HT1080 (cell line): Measurements from ENCODE around the gene TMEM164. TPM values are rescaled to one million over a fixed set of nuclear protein-coding genes. Genes with fewer than 3 reads are reported as not detected.
"Not testable (repeated sequence)": the region's sequence is repeated elsewhere in the genome, so short reads cannot be mapped to it uniquely, and the experiment has no call there.

ENCODE experiments used
- DNase-seq: peaks from one replicate; pipeline ENCODE4 v3.0.0-alpha.2; 2015; ENCODE audit warnings: low read depth
- polyA plus RNA-seq, 2 experiments: library from polyadenylated mRNA; depleted of rRNA; stranded (reverse); fragments of >200 nt; gene quantifications; 2 replicates each; pipeline ENCODE4 v1.2.3, GENCODE V29; 2015
- total RNA-seq: library from RNA; depleted of rRNA; stranded (reverse); fragments of >200 nt; shearing (Covaris generic); gene quantifications from 2 replicates; pipeline ENCODE4 v1.2.3, GENCODE V29; 2014; rRNA removed

Gene TMEM164
- 18.8 and 26.7 TPM in 2 replicates for total RNA-seq
- 17.6 and 20.2 TPM in 2 replicates for polyA plus RNA-seq (2015; cell fraction: cytosol; rRNA removed)
- polyA plus RNA-seq (2015; cell fraction: nucleus; rRNA removed) = 20.5 and 22.6 TPM in 2 replicates

- DNase-seq = peak; percentile 78
Observed at GRCh38 chrX:110002300-110003166, at the start of gene TMEM164. TMEM164 (plus strand) TSS chrX:110003114; CDS start chrX:110003775, 661 bp downstream.

DNA sequence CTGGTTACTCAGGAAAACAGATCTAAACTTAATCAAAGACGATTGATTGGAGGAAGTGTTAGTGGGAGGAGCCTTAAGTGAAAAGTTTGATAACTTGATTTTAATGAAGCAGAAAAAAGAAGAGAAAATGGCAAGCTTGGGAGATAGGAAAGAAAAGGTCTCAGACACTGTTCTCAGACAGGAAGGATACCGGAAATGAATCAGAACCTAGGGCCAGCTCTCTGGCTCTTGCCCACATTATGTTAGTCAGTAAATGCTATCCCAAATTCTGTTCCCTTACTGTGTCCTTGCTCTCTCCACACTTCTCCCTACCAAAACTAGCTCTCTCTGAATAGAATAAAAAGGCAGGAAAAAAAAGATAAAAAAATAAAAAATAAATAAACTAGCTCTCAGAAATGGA lies 48.6 kb upstream of the TMEM164 start:
- DNase-seq = peak; percentile 70

GRCh38 chrX:109954955-109955354 lies 48.0 kb upstream of the TMEM164 start:
- no peak for DNase-seq

DNA sequence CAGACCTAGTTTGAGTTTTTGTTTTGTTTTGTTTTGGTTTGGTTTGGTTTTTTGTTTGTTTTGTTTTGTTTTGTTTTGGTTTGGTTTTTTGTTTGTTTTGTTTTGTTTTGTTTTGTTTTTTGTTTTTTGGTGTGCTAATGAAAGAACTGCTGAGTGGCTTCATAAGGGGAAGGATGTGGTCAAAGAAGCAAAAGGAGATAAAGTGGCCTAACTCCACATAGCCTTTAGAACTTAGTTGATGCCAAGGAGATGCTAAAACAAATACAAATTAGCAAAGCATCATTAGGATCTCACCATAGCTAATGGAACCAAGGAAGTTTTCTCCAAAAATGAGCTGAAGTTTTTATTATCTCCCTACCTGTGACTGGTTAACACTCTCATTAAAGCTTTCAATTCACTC lies 44.6 kb upstream of the TMEM164 start:
- no peak for DNase-seq

GRCh38 chrX:109959356-109959871 lies 43.5 kb upstream of the TMEM164 start:
- DNase-seq = peak; percentile 56

- DNase-seq = no peak
Observed at GRCh38 chrX:109964390-109964789, 38.5 kb upstream of the TMEM164 start.

- DNase-seq = peak; percentile 14
Observed at GRCh38 chrX:109966246-109966645, 36.7 kb upstream of the TMEM164 start.

GRCh38 chrX:109967156-109967555 lies 35.8 kb upstream of the TMEM164 start:
- DNase-seq = no peak

DNA sequence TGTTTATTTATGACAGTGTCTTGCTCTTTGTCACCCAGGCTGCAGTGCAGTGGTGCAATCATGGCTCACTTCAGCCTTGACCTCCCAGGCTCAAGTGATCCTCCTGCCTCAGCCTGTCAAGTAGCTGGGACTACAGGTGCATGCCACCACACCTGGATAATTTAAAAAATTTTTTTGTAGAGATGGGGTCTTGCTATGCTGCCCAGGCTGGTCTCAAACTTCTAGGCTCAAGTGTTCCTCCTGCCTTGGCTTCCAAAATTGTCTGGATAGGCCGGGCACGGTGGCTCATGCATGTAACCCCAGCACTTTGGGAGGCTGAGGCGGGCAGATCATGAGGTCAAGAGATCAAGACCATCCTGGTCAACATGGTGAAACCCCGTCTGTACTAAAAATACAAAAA lies 32.1 kb upstream of the TMEM164 start:
- not testable (repeated sequence) for DNase-seq

DNA sequence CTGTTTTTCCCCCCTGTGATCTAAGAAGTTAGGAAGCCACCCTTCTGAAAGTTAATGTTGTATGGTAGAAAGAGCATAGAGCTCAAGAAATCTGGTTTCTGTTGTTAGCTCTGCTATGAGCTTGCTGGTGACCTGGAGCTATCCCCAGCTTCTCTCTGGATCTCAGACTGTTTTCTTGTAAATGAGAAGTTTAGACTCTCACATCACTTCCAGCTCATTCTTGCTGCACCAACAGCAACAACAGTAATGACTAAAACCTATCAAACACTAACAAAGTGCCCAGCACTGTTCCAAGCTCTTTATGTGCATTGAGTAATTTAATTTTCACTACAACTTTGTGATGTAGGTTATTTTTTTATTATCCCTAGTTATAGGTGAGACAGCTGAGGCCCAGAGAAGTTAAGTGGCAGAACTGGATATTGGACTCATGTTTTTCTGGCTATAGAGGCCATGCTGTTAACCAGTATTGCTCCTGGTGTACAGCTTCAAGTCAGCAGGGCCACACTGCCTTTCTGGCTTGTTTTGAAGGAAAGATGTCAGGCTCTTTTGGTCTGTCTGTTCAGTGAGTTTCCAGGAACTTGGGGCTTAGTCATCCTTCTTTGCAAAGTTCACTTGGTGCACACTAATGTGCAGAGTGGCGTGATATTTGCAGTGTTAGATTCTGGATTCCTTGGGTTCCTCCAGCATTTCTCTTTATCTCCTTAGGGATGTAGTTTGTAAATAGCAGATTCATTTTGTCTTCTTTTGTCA lies 27.8 kb upstream of the TMEM164 start:
- peak; percentile 26 for DNase-seq

GRCh38 chrX:109985210-109985609 lies 17.7 kb upstream of the TMEM164 start:
- not testable (repeated sequence) for DNase-seq

GRCh38 chrX:109987884-109988283 lies 15.0 kb upstream of the TMEM164 start:
- no peak for DNase-seq

DNA sequence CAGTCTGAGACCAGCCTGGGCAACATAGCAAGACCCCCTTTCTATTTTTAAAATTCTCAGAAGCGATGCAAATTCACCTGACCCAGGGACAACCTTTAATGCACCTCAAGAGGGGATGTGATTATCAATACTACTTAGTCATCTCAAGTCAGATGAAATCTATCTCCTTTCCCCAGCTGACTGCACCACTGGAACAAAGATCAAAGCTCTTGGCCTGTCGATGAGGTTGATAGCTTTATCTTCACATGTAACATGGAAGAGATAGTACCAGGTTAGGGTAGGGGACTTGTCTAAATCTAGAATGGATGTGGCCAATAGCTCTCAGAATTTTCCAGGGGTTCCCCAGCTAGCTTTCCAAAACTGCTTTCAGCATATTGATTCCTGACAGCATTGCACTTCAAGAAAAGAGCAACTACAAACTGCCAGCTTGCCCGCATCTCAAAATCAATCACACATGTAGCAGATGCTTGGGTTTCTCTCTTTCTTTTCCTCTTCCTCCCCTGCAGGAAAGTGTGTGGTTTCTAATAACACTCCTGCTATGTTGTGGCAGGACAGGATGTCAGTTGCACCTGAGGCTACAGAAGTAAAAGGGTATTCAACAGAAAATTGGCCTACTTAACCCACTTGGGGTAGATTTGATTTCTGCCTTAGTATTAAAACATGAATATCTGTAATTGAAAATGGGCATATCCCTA lies 12.2 kb upstream of the TMEM164 start:
- no peak for DNase-seq

- DNase-seq = no peak
Observed at GRCh38 chrX:109992203-109992602, 10.7 kb upstream of the TMEM164 start.

DNA sequence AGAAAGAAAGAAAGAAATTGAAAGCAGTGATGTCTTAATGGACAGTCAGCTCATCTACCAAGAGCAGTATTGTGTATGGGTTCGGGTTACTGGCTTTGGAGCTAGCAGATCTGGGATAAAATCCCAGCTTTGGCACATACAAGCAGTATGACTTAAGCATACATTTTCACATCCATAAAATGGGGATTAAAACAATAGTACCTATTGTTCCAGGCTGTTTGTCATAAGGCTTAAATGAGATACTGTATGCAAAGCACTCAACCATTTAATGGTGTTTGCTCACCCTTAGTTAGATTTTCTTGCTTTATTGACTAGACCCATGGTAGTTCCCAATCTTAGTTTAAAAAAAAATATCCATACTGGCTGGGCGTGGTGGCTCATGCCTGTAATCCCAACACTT lies 7.8 kb upstream of the TMEM164 start:
- no peak for DNase-seq

DNA sequence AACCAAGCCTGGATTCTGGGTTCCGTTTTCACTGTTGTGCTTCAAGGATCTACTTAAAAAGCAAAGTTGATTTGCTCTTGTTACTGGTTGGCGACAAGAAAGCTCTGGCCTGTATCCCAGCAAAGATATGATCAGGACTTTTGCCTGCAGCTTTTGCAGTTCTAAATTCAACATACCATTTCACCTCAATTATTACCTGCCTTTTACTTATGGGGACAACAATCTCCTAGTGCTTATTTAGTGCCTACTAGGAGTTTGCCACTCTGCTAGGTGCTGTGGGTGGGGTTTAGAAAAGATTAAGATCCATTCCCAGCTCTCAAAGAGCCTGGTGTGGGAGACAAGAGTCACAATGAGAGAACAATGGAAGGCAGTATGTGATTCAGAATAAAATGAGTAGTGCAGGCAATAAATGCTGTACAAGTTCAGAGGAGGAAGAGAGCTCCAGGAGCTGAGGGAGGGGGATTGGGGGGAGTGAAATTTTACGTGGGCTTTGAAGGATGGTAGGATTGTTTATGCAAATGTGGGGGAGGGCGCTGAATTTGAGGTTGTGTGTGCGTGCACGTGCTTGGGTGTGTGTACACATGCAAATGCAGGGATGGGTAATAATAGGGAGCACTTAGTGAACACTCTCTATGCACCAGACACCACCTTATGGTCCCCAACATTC lies 5.0 kb upstream of the TMEM164 start:
- DNase-seq = no peak

DNA sequence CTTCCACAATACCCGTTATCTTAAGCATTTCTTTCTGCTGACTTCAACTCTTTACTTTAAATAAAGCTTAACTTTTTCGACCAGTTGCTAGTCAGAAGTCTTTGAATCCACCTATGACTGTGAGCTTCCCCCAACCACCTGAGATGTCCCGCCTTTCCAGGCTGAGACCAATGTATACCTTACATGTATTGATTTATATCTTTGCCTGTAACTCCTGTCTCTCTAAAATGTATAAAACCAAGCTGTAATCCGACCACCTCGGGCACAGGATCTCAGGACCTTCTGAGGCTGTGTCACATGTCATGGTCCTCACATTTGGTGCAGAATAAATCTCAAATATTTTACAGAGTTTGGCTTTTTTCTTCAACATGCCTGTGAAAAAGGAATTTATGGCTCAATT lies 2.9 kb upstream of the TMEM164 start:
- no peak for DNase-seq

DNA sequence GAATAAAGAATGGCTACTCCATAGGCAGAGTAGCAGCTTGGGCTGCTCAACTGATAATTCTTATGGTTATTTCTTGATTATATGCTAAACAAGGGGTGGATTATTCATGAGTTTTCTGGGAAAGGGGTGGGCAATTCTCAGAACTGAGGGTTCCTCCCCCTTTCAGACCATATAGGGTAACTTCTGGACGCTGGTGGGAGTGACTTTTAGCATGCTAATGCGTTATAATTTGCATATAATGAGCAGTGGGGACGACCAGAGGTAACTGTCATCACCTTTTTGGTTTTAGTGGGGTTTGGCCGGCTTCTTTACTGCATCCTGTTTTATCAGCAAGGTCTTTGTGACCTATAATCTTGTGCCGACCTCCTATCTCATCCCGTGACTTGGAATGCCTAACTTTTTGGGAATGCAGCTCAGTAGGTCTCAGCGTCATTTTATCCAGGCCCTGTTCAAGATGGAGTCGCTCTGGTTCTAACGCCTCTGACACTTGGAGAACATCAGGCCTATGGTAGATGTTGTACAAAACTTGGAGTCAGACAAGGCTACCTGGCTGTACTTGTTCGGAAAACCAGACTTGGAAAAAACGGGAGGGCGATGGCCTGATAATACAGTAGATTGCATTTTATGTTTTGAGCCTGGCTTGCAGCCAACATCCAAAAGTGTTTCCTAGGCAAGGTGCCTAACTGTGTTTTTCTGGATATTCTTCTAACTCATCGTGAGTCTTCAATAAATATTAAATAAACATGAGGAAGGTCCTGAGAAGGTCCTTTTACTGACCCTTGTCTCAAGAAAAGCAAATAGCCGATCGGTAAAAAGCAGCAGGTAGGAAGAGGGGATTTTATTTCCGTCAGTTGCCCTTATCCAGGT lies 1.8 kb upstream of the TMEM164 start:
- no peak for DNase-seq

DNA sequence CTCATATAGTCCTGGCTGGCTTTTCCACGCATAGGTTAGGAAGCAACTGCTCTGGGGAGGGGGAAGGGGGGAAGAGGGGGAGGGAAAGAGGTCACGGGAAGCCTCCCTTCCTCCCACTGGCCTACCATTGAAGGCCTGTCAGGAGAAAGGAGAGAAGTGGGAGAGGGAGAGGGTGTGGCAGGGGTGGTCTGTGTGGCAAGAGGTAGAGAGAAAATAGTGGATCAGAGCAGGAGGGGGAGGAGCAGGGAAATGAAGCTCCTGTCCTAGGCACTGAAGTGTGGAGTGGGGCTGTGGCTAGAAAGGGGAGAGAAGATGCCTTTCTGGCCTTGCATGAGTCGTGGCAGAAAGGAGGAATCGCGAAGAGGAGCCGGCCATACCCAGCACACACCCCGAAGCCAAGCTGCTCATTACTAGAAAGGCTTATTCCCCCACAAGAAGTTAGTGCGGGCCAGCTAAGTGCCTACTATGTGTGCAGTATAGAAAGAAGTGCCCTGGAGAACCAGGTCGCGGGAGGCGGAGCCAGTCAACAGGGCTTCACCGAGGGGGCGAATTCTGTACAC lies 1.1 kb upstream of the TMEM164 start:
- DNase-seq = no peak
